H9 (cell line): ENCODE measurements around the gene CLCN6. TPM values are rescaled to one million over a fixed set of nuclear protein-coding genes. Genes with fewer than 3 reads are reported as not detected.

Experiments
- DNase-seq: peaks from one replicate; pipeline ENCODE4 v3.0.0-alpha.2; 2017
- H2AFZ ChIP-seq: one replicate; pipeline ENCODE4 v1.6.1; 2013; ENCODE audit warnings: mild to moderate bottlenecking, low read length, control low read depth, moderate library complexity
- H2AK5ac ChIP-seq: 2 replicates; pipeline ENCODE4 v1.6.1; 2013; ENCODE audit warnings: low read length, control low read depth, mixed read lengths; ENCODE audit not compliant: insufficient read length
- H2BK120ac ChIP-seq: one replicate; pipeline ENCODE4 v1.6.1; 2013; ENCODE audit warnings: low read depth, mild to moderate bottlenecking, low read length, control low read depth, inconsistent platforms; ENCODE audit not compliant: poor library complexity, severe bottlenecking
- H2BK12ac ChIP-seq: 2 replicates; pipeline ENCODE4 v1.6.1; 2013; ENCODE audit warnings: low read length, control low read depth, mixed read lengths, low read depth; ENCODE audit not compliant: insufficient read length
- H2BK15ac ChIP-seq: 2 replicates; pipeline ENCODE4 v1.6.1; 2013; ENCODE audit warnings: low read depth, low read length, control low read depth
- H2BK20ac ChIP-seq: one replicate; pipeline ENCODE4 v1.6.1; 2013; ENCODE audit warnings: low read depth, mild to moderate bottlenecking, low read length, control low read depth, inconsistent platforms; ENCODE audit not compliant: poor library complexity, severe bottlenecking
- H2BK5ac ChIP-seq: 2 replicates; pipeline ENCODE4 v1.6.1; 2013; ENCODE audit warnings: low read length, control low read depth, mixed read lengths; ENCODE audit not compliant: insufficient read length
- H3K14ac ChIP-seq: 2 replicates; pipeline ENCODE4 v1.6.1; 2013; ENCODE audit warnings: low read length, control low read depth; ENCODE audit not compliant: insufficient read depth
- H3K18ac ChIP-seq: 2 replicates; pipeline ENCODE4 v1.6.1; 2013; ENCODE audit warnings: low read depth, mild to moderate bottlenecking, mixed read lengths, low read length, control low read depth; ENCODE audit not compliant: insufficient read length
- H3K23ac ChIP-seq: 2 replicates; pipeline ENCODE4 v1.6.1; 2013; ENCODE audit warnings: low read length, control low read depth, mixed read lengths, low read depth; ENCODE audit not compliant: insufficient read length
- H3K23me2 ChIP-seq: 2 replicates; pipeline ENCODE4 v1.6.1; 2013; ENCODE audit warnings: low read depth, mild to moderate bottlenecking, mixed read lengths, low read length, control low read depth; ENCODE audit not compliant: insufficient read length, poor library complexity, severe bottlenecking
- H3K27ac ChIP-seq: 2 replicates; pipeline ENCODE4 v1.5.1; 2013; ENCODE audit warnings: low read length, control low read depth, mixed read lengths, low read depth; ENCODE audit not compliant: insufficient read length
- H3K27me3 ChIP-seq: 2 replicates; pipeline ENCODE4 v1.6.1; 2013; ENCODE audit warnings: low read length, control low read depth, inconsistent platforms; ENCODE audit not compliant: insufficient read depth
- H3K4ac ChIP-seq: 2 replicates; pipeline ENCODE4 v1.6.1; 2013; ENCODE audit warnings: low read depth, mild to moderate bottlenecking, control low read depth, inconsistent platforms, low read length, moderate library complexity
- H3K4me1 ChIP-seq: 2 replicates; pipeline ENCODE4 v1.6.1; 2013; ENCODE audit warnings: low read length, control low read depth, inconsistent platforms; ENCODE audit not compliant: insufficient read depth
- H3K4me2 ChIP-seq: 2 replicates; pipeline ENCODE4 v1.6.1; 2013; ENCODE audit warnings: low read length, control low read depth, mixed read lengths; ENCODE audit not compliant: insufficient read length, insufficient read depth
- H3K56ac ChIP-seq: 2 replicates; pipeline ENCODE4 v1.6.1; 2013; ENCODE audit warnings: low read depth, mild to moderate bottlenecking, mixed read lengths, low read length, control low read depth; ENCODE audit not compliant: insufficient read length
- H3K79me1 ChIP-seq: 2 replicates; pipeline ENCODE4 v1.6.1; 2013; ENCODE audit warnings: low read depth, mild to moderate bottlenecking, moderate library complexity, low read length, control low read depth, inconsistent platforms; ENCODE audit not compliant: insufficient read depth, poor library complexity, severe bottlenecking
- H3K79me2 ChIP-seq: 2 replicates; pipeline ENCODE4 v1.6.1; 2013; ENCODE audit warnings: low read length, control low read depth, inconsistent platforms; ENCODE audit not compliant: insufficient read depth
- H3K9ac ChIP-seq: 2 replicates; pipeline ENCODE4 v1.6.1; 2013; ENCODE audit warnings: low read length, control low read depth, mixed read lengths; ENCODE audit not compliant: insufficient read length; ENCODE audit errors: extremely low read depth
- H3K9me3 ChIP-seq: one replicate; pipeline ENCODE4 v1.6.1; 2013; ENCODE audit warnings: low read depth, low read length, inconsistent platforms; ENCODE audit not compliant: control insufficient read depth
- H3T11ph ChIP-seq: one replicate; pipeline ENCODE4 v1.6.1; 2013; ENCODE audit warnings: mild to moderate bottlenecking, low read length, control low read depth, inconsistent platforms
- H4K20me1 ChIP-seq: one replicate; pipeline ENCODE4 v1.6.1; 2013; ENCODE audit not compliant: control insufficient read depth, insufficient read length, insufficient read depth
- H4K5ac ChIP-seq: 2 replicates; pipeline ENCODE4 v1.6.1; 2013; ENCODE audit warnings: low read depth, mild to moderate bottlenecking, mixed read lengths, low read length, control low read depth; ENCODE audit not compliant: insufficient read length
- H4K8ac ChIP-seq: replicated peaks from 2 replicates; pipeline ENCODE4 v1.6.1; 2013; ENCODE audit warnings: low read length, control low read depth, mixed read lengths, low read depth; ENCODE audit not compliant: insufficient read length
- H4K91ac ChIP-seq: 2 replicates; pipeline ENCODE4 v1.6.1; 2013; ENCODE audit warnings: low read depth, mild to moderate bottlenecking, moderate library complexity, mixed read lengths, low read length, control low read depth; ENCODE audit not compliant: insufficient read length
- H3K27ac Mint-ChIP-seq, 3 experiments: 2 replicates in 2 of 3; 3 replicates in 1 of 3; pipeline ENCODE4 v1.8.0; 2020 to 2021; ENCODE audit warnings: mixed read lengths in 3 of 3, mild to moderate bottlenecking in 1 of 3, moderate library complexity in 1 of 3
- H3K27me3 Mint-ChIP-seq: 2 replicates; pipeline ENCODE4 v1.8.0; 2021; ENCODE audit warnings: low read depth, mild to moderate bottlenecking, moderate library complexity, mixed read lengths
- H3K36me3 Mint-ChIP-seq, 3 experiments: 2 replicates in 2 of 3; 3 replicates in 1 of 3; pipeline ENCODE4 v1.8.0; 2020 to 2021; ENCODE audit warnings: low read depth in 3 of 3, mixed read lengths in 3 of 3; ENCODE audit not compliant: insufficient read depth in 1 of 3
- H3K4me1 Mint-ChIP-seq, 2 experiments: 2 replicates each; pipeline ENCODE4 v1.8.0; 2020; ENCODE audit warnings: mixed read lengths in 2 of 2
- H3K4me3 Mint-ChIP-seq, 2 experiments: 2 replicates in 1 of 2; 3 replicates in 1 of 2; pipeline ENCODE4 v1.8.0; 2020 to 2021; ENCODE audit warnings: mild to moderate bottlenecking in 2 of 2, mixed read lengths in 2 of 2, moderate library complexity in 1 of 2
- H3K9me3 Mint-ChIP-seq, 2 experiments: 2 replicates in 1 of 2; 3 replicates in 1 of 2; pipeline ENCODE4 v1.8.0; 2020; ENCODE audit warnings: mild to moderate bottlenecking in 2 of 2, mixed read lengths in 2 of 2, moderate library complexity in 1 of 2
- WGBS: extraction: QIAGEN DNeasy Blood & Tissue Kit; methylation state at CpG from one replicate; pipeline ENCODE4 v1.1.7; 2013; ENCODE audit warnings: missing lambda C conversion rate, low lambda C conversion rate, mixed read lengths; ENCODE audit not compliant: insufficient read length; ENCODE audit errors: extremely low coverage; 5-methylcytosine and 5-hydroxymethylcytosine counted together
- total RNA-seq: library from RNA; stranded (reverse); gene quantifications from 2 replicates; pipeline ENCODE4 v1.2.1, GENCODE V29; 2021
- TF ChIP-seq, protein P1 (sequence below): fragments of 200-600 bp; sonication (generic); conservative IDR thresholded peaks from 3 replicates; pipeline ENCODE4 v1.8.0; 2021; ENCODE audit warnings: antibody characterized with exemption, mild to moderate bottlenecking

The CLCN6 gene
- total RNA-seq, 1 experiment from 2014 or later, result 20.5 TPM

DNA sequence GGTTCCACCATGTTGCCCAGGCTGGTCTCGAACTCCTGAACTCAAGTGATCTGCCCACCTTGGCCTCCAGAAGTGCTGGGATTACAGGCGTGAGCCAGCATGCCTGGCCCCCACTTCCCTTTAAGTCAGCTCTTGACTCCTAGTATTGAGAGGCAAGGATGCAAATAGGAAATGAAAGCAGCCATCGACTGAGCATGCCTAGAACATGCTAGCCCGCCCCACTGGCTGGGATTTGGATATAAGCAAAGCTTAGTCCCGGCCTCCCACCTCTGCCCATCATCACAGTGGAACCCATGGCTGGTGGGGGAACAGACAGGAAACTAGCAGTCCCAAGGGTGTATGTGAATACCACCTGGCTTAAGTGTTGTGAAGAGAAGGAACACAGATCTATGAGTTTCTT lies 33.5 kb upstream of the CLCN6 start:
- no peak overlapping the region for H3K4ac ChIP-seq
- no peak overlapping the region for H2AK5ac ChIP-seq
- H4K91ac ChIP-seq, result no peak overlapping the region
- H3K4me3 Mint-ChIP-seq, result no peak overlapping the region
- H3K23ac ChIP-seq, result no peak overlapping the region
- H2BK12ac ChIP-seq, result no peak overlapping the region
- no peaks in the 10 kb centered on the region for H3K36me3 Mint-ChIP-seq
- H4K5ac ChIP-seq, result no peak overlapping the region
- H3K56ac ChIP-seq, result no peak overlapping the region
- WGBS, result no CpG with 5 or more reads among the region's 5 CpGs
- TF ChIP-seq, protein P1, sequence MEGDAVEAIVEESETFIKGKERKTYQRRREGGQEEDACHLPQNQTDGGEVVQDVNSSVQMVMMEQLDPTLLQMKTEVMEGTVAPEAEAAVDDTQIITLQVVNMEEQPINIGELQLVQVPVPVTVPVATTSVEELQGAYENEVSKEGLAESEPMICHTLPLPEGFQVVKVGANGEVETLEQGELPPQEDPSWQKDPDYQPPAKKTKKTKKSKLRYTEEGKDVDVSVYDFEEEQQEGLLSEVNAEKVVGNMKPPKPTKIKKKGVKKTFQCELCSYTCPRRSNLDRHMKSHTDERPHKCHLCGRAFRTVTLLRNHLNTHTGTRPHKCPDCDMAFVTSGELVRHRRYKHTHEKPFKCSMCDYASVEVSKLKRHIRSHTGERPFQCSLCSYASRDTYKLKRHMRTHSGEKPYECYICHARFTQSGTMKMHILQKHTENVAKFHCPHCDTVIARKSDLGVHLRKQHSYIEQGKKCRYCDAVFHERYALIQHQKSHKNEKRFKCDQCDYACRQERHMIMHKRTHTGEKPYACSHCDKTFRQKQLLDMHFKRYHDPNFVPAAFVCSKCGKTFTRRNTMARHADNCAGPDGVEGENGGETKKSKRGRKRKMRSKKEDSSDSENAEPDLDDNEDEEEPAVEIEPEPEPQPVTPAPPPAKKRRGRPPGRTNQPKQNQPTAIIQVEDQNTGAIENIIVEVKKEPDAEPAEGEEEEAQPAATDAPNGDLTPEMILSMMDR, result no peak
- H3K23me2 ChIP-seq, result no peaks in the 10 kb centered on the region
- no peak overlapping the region for H3K18ac ChIP-seq
- H3T11ph ChIP-seq, result no peak overlapping the region
- peaks cover 4% of the 10 kb centered on the region for H3K27me3 Mint-ChIP-seq
- no peak overlapping the region for H3K14ac ChIP-seq
- H3K27ac ChIP-seq, result no peak overlapping the region
- no peaks in the 10 kb centered on the region for H4K20me1 ChIP-seq
- no peak overlapping the region for H4K8ac ChIP-seq
- H2AFZ ChIP-seq, result no peak overlapping the region
- no peak overlapping the region for H2BK20ac ChIP-seq
- H3K4me2 ChIP-seq, result no peak overlapping the region
- no peak overlapping the region for H2BK5ac ChIP-seq
- no peak overlapping the region for H3K9ac ChIP-seq
- no peaks in the 10 kb centered on the region for H3K9me3 Mint-ChIP-seq
- no peaks in the 10 kb centered on the region for H3K79me2 ChIP-seq
- no peaks in the 10 kb centered on the region for H3K79me1 ChIP-seq
- DNase-seq, result no peak
- H3K9me3 ChIP-seq, result no peaks in the 10 kb centered on the region
- H3K27me3 ChIP-seq, result no peaks in the 10 kb centered on the region
- no peaks in the 10 kb centered on the region for H3K4me1 Mint-ChIP-seq
- no peak overlapping the region for H2BK15ac ChIP-seq
- H3K4me1 ChIP-seq, result no peaks in the 10 kb centered on the region
- no peak overlapping the region for H2BK120ac ChIP-seq
- H3K27ac Mint-ChIP-seq, result no peak overlapping the region; a peak in 1 of 7 replicates
